HG03045 (cell line): ENCODE data around the gene SHISA3.
"Not testable (repeated sequence)": the region's sequence is repeated elsewhere in the genome, so short reads cannot be mapped to it uniquely, and the experiment has no call there.

Source experiments
- ATAC-seq: cut with Tn5 transposase; IDR thresholded peaks from one replicate; pipeline ENCODE4 v1.9.1; 2021; ENCODE audit warnings: mild to moderate bottlenecking, moderate library complexity; ENCODE audit not compliant: unreplicated experiment

SHISA3 gene

DNA sequence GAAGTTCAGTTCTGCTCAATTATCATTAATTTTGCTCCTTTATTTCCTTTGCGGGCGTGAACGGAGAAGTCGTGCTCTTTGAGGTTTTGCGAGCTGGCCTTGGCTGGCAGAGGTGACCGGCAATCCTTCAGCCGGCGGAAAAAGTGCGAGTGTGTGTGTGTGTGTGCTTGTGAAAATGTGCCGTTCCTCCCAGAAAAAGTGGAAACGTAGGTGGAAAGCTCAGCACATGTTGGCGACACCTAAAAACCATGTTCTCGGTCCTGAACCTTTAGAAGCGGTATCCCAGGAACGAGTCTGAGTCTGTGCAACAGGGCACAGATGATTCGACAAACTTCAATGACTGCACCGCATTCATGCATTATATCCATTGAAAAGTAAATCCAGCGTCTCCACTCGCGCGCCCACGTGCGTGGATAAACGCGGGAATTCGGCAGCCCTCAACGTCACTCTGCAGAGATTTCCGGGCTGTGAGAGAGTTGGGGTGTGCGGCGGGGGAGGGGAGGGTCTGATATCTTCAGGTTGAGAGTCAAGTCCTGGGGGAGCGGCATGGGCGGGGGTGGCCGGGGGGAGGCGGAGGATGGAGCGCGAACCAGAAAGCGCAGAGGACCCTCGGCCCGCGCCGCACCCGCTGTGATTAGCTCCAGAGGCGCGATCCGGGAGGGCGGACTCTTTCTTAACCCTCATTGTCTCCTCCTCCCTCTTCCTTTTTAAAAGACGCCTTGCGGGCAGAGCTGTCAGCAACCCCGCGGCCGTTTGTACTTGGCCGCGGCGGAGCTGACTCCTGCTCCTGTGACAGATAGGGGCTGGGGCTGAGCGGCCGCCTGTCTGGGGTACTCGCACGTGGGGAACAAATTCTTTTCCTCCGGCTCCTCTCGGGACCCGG, at the start of gene SHISA3:
Gene SHISA3 (plus strand): TSS at position 737 of the 883 bp plus-strand sequence. CDS start 569 bp downstream, outside the sequence.
- peak; percentile 48 for ATAC-seq

DNA sequence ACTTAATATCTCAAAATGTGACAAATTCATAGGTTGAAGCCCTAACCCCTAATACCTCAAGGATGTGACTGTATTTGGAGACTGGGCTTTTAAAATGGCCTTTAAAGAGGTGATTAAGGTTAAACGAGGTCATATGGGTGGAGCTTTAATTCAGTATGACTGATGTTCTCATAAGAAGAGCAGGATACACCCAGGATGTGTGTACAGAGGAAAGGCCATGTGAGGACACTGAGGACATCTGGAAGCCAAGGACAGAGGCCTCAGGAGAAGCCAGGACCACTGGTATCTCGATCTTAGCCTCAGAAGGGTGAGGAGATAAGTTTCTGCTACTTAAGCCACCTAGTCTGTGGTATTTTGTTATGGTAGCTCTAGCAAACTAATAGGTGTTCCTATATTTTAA, 49.0 kb upstream of the SHISA3 start:
- no peak for ATAC-seq

DNA sequence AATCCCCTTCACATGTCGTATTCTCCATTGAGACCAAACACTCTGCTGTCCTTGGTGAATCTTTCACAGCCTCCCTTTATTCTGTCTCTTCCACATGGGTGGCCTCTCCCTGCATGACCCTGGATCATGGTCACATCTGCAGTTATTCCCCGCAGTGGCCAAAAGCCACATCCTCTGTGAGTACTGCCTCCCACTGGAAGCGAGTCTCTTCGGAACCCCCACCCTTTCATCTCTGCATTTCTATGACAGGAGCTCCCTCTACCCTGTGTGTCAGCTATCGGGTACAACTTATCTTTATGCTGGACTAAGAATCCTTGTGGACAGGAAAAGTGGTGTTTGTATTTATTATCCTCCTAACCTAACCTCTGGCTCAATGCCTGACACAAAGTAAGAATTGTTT, 48.6 kb upstream of the SHISA3 start:
- no peak for ATAC-seq

DNA sequence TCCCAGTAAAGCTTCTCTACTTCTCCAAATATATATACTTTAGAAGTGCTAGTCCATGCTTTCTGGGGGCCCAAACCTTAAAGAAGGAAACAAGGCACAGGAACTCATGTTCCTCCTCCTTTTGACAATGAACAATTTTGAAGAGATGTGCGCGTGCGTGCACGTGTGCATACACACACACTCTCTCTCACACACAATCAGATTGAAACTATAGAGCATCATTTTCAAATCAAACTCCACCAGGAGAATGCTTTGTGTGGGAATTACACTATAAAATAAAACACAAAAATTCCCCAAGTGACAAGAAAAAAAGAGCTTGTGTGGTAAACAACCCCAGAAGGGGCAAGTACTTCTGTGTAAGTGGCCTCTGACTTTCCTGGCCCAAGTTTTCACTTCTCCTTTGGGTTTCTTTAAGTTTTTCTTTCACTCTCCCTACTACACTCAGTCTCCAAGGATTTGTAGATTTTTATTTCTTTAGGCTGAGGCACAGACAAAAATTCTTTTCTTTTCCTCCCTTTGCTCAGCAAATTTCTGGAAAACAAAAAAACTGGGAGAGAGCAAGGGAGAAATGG, 46.6 kb upstream of the SHISA3 start:
- no peak for ATAC-seq

DNA sequence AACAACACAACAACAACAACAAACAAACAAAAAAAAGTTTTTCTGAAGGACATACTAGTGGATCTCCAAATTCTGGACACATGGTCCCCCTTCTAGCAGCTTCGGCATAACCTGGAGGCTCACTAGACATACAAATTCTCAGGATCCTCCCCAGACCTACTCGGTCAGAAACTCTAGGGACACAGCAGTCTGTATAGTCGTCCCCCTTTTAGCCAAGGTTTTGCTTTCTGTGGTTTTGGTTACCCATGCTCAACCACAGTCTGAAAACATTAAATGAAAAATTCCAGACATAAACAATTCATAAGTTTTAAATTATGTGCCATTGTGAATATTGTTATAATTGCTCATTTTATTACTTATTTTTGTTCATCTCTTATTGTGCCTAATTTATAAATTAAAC, 45.2 kb upstream of the SHISA3 start:
- no peak for ATAC-seq

DNA sequence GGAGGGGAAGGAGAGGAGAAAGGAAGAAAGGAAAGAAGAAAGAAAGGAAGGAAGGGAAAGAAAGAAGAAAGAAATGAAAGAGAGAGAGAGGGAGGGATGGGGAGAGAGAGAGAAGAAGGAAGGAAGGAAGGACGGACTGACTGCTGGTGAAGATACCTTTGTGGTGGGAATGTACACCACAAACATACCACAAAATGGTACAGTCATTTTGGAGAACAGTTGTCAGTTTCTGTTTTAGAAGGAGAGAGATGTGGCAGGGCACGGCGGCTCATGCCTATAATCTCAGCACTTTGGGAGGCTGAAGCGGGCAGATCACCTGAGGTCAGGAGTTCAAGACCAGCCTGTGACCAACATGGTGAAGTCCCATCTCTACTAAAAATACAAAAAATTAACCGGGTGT, 40.0 kb upstream of the SHISA3 start:
- ATAC-seq, result no peak

DNA sequence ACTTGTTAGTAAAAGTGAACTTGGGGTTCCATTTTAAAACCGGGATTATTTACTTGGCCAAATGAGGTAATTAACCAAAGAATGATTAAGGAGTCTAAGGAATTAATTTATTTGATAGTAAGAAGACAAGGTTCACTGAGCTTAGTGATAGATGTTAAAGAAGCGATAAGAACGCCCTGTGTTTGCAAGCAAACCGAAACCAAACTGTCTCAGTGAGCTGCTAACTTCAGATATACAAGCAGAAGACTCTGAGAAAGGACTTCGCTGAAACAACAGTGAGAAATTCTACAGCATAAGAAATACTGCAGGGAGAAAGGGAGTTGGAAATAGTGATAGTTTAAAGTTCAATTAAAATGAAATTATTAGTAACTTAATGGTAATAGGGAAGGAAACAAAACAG, 37.6 kb upstream of the SHISA3 start:
- no peak for ATAC-seq

DNA sequence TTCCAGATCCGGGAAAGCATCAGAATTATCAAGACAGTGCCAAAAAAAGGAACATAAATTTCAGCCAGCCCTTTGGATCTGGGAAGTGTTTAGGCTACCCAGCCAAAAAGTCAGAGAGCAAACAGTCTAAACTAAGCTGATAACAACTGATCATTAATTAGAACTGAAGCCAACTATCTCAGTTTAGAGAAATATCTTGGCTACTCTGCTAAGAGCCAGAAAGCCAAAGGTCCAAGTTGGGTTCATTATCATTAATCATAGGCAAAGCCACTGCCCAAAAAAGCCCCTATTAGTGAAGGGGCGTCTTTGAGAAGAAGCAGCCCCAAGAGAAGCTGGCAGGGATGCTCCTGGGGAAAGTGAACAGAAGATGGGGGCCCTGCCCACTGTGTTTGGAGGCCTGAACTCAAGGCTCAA, 37.0 kb upstream of the SHISA3 start:
- no peak for ATAC-seq

DNA sequence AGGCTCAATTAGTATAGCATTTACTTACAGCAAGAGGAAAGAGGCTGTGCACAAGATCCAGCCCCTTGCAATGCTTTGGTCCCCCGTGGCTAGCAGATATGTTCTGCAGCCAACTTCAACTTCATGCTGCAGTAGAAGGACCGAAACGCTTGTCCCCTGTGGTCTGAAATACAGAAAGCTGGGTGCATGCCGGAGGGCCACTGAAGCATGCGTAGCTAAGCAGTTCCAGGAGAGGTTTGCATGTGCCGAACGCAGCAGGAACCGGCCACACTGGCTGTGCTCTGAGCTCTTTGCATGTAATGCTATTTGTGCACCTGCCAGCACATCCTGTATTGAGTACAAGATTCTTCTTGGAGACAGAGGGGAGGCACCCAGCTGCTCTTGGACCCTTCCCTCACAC, 35.8 kb upstream of the SHISA3 start:
- no peak for ATAC-seq

DNA sequence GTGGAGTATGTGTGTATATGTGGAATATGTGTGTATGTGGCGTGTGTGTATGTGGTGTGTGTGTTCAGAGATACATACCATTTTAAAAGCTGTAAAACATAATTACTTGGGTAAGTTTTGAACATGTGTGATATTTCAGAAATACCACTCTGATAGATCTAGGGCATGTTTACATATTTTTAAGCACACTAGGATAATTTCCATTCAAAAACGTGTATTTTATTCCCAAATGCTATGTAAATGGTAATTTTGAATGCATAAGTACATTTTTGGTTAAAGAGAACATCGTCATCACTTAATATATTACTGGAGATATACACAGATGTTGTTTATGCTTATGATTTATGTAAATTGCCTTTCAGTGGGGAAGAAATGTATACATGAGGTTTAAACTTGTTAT, 34.7 kb upstream of the SHISA3 start:
- ATAC-seq, result no peak

DNA sequence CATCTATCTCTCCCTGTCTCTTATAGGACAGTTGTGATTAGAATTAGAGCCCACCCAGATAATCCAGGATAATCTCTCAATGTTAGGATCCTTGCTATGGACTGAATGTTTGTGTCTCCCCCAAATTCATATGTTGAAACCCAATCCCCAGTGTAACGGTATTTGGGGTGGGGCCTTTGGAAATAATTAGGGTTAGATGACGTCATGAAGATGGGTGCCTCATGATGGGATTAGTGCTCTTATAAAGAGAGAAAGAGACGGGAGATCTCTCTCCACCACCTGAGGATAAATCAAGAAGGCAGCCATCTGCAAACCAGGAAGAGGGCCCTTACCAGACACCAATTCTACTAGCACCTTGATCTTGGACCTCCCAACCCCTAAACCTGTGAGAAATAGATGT, 33.7 kb upstream of the SHISA3 start:
- ATAC-seq, result no peak

DNA sequence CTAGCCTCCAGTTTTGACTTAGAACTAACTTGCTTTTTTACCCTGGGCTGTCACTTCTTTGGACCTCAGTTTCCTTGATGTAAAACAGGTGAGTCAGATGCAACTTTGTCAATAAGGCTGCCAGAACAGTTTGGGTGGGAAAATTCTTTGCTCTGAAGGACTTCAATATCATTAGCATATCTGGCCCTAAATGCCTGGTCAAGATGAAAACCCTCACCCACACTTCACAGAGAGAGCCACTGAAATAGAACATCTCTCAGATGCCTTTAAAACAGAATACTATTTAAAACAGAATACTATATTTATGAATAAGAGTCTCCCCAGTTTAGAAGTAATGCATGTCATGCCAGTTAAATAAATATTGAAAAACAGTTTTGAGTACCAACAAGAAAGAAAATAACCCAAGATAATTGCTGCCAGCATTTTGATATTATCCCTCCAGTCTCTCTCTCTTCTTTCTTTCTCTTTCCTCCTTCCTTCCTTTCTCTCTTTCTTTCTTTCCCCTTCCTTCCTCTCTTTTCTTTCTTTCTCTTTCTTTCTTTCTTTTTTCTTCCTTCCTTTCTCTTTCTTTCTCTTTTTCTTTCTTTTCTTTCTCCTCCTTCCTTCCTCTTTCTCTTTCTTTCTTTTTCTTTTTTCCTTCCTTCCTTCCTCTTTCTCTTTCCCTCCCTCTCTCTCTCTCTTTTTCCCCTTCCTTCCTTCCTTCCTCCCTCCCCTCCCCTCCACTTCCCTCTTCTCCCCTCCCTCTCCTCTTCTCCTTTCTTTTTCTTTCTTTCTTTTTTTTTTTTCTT, 32.8 kb upstream of the SHISA3 start:
- no peak for ATAC-seq

DNA sequence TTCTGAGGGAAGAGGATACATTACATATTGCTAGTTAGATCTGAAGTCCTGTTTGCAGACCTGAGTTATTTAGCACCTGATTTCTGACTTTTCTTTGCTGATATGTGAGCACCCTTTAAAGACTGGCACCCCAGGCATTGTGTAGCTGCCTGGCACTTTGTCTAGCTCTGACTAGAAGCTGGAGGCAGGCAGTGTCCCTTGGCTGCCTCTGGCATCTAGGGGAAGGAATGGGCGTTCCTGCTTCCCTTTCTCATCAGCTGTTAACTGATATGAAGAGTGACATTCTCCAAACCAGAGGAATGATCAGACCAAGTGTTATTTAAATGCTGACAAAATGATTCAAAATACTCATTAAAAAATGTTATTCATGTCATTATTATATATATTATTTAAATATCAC, 30.3 kb upstream of the SHISA3 start:
- no peak for ATAC-seq

DNA sequence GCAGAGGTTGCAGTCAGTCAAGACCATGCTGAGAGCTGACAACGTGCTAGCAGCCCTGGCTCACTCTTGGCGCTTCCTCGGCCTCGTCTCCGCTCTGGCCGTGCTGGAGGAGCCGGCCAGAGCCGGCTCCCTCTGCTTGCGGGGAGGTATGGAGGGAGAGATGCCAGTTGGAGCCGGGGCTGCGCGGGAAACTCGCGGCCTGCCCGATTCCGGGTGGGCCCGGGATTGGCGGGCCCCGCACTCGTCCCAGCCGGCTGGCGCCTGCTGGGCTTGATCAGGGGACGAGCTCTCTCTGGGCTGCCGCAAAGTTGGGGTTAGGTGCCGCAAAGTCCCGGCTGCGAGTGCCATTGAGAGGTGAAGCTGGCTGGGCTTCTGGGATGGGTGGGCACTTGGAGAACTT, 27.8 kb upstream of the SHISA3 start:
- no peak for ATAC-seq

DNA sequence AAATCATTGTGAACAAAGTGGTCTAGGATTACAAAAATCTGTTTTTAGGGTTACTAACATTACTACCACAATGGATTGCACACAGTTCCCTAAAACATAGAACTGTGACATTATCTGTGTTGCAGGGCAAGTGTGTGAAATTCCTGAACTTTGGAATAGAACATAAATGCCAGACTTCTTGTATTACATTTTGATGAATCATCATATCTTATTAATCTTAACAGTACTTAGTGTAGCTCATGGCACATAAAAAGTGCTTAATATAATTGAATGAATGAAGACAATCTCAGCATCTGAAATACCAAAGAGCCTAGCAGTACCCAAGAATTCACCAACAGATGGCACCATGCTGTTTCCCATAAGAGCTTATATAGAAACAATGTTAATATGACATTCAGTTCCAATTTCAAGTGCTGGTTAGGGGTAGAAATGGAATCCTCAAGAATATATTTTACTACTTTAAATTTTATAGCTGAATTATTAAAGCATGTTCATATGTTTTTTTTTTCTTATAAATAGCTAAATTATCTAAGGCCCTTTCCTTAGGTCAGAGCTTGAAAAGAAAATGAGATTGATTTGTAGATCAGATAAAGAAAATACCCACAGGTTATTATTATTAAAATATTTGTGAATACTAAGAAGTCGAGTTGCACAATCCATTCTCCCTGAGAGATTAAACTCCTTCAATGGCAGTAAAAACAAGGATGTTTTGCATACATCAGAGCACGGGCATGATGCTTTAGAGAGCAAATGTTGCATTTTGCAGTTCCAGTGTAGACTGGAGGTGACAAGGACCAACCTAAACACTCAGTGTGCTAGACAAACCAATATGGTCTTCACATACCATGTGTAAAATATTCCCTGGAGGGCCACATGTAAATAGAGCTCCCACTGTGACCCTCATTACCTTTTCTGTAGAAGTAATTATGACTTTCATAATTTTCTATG, 25.7 kb upstream of the SHISA3 start:
- no peak for ATAC-seq

DNA sequence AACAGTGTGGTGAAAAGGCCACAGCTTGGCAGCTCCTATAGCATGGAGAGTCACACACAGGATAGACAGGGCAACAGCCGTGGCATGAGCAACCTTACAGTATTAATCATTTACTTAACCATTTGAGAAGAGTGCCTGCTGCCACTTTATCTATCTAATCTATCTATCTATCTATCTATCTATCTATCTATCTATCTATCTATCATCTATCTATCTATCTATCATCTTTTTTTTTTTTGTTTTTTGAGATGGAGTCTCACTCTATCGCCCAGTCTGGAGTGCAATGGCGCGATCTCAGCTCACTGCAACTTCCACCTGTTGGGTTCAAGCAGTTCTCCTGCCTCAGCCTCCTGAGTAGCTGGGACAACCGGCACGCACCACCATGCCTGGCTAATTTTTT, 25.0 kb upstream of the SHISA3 start:
- not testable (repeated sequence) for ATAC-seq

DNA sequence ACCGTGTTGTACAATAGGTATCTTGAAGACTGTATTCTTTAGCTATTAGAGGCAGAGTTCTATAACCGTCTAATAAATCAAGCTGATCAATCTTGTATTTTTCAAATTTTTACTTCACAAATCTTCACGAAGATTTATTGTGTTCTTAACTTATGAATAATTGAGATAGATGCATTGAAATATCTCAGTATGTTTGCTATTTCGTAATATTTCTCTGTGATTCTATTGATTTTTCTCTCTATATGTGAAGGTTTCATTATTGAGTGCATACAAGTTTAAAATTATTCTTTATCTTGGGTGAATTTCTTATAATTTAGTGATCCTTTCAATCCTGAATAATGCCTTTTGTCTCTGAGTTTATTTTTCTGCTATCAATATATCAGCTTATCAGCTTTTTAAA, 19.8 kb upstream of the SHISA3 start:
- no peak for ATAC-seq

DNA sequence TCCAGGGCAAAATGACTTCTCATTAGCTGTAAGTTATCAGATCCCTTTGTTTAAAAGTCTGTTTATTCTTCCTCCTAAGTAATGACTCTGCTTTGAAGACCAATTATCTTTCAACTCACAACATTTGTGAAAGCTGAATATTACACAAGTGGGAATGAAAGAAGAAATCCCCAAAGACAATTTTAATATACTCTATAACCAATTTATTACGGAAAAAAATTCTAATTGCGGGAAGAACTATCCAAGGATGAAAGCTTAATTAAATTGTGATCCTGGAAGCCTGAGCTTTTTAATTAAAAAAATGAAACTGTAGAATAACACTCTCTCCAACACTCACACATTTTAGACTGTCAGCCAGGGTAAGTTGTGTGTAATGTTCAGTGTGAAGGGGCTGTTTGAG, 15.6 kb upstream of the SHISA3 start:
- no peak for ATAC-seq

DNA sequence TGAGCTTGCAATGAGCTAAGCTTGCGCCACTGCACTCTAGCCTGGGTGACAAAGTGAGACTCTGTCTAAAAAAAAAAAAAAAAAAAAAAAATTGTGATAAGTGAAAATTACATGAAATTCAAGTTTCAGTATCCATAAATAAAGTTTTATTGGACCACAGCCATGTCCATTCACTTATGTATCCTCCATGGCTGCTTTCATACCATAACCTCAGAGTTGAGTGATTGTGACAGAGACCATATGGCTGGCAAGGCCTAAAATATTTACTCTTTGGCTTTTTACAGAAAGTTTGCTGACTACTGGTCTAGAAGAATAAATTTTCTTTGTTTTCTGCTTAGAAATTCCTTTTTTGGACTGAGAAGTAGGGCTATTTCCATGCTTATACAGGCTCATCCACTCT, 11.8 kb upstream of the SHISA3 start:
- no peak for ATAC-seq

DNA sequence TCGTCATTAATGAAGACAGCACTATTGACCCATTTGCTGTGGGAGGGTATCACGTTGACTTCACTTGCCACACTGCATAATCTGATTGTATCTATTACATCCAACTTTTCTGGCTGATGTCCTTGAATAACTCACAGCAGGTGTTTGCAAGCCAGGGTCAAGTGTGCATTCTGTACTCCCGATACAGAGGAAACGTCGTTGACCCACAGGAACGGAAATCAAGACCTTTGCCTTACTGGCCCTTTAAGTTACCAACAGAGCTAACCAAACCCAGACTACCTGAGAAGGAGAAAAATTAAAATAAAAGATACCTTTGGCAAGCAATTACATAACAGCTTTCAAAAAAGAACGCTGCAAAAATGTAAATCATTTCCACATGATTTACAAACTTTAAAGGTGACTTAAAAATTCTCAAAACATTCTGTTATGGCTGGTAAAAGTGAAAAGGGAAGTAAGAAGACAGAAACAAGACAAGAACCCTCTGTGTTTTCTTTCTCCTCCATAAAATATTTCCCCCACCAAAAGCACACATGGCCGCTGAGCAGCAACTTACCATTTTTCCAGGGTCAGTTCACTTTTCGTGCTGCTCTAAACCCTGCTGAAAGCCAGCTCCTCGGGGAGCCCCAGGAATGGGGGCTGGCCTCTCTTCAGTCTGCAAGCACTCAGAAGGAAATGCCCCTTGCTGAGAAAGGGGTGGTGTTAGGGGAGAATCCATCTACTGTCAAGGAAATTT, 6.5 kb upstream of the SHISA3 start:
- ATAC-seq, result no peak
